GM18526 (cell line): ENCODE data around the gene MAS1.

Experiments
- POLR2A ChIP-seq: IDR thresholded peaks from 3 replicates; pipeline ENCODE4 v1.6.1; 2011; ENCODE audit not compliant: insufficient read length; ENCODE audit errors: extremely low read depth

The MAS1 gene

GRCh38 chr6:159935065-159935464 is 44.3 kb downstream of the MAS1 start:
- TF ChIP-seq POLR2A, result no peak

- TF ChIP-seq POLR2A, result no peak
Observed at GRCh38 chr6:159935633-159936032, 44.8 kb downstream of the MAS1 start.

GRCh38 chr6:159939591-159940016 is 48.8 kb downstream of the MAS1 start:
- no peak for TF ChIP-seq POLR2A
